Glutamatergic neuron (in vitro differentiated cells): ENCODE results near the gene MSMB. TPM values are rescaled to one million over a fixed set of nuclear protein-coding genes. Genes with fewer than 3 reads are reported as not detected.
"Not testable (repeated sequence)": the region's sequence is repeated elsewhere in the genome, so short reads cannot be mapped to it uniquely, and the experiment has no call there.

Source experiments
- DNase-seq: peaks from one replicate; pipeline ENCODE4 v3.0.0; 2022
- H3K27ac Mint-ChIP-seq: one replicate; pipeline ENCODE4 v1.8.0; 2020; ENCODE audit warnings: mild to moderate bottlenecking, mixed read lengths, inconsistent platforms; ENCODE audit not compliant: unreplicated experiment
- H3K27me3 Mint-ChIP-seq: one replicate; pipeline ENCODE4 v1.8.0; 2020; ENCODE audit warnings: mild to moderate bottlenecking, moderate library complexity, mixed read lengths, inconsistent platforms; ENCODE audit not compliant: unreplicated experiment
- H3K36me3 Mint-ChIP-seq: one replicate; pipeline ENCODE4 v1.8.0; 2020; ENCODE audit warnings: mild to moderate bottlenecking, mixed read lengths, inconsistent platforms; ENCODE audit not compliant: unreplicated experiment
- H3K4me1 Mint-ChIP-seq: one replicate; pipeline ENCODE4 v1.8.0; 2020; ENCODE audit warnings: mild to moderate bottlenecking, low read depth, mixed read lengths, inconsistent platforms; ENCODE audit not compliant: unreplicated experiment
- H3K4me3 Mint-ChIP-seq: one replicate; pipeline ENCODE4 v1.8.0; 2020; ENCODE audit warnings: mild to moderate bottlenecking, mixed read lengths, inconsistent platforms; ENCODE audit not compliant: unreplicated experiment
- H3K9me3 Mint-ChIP-seq: one replicate; pipeline ENCODE4 v1.8.0; 2020; ENCODE audit warnings: mild to moderate bottlenecking, moderate library complexity, mixed read lengths, inconsistent platforms; ENCODE audit not compliant: unreplicated experiment
- total RNA-seq: library from RNA; stranded (reverse); fragmentation: NEBNext Ultra II Directional; extraction: Animal tissue kit (Norgen Biotek cat#: 25700); gene quantifications from one replicate; pipeline ENCODE4 v1.2.1, GENCODE V29; 2021; ENCODE audit not compliant: unreplicated experiment
- TF ChIP-seq, protein P1 (sequence below): fragments of 200-600 bp; sonication (generic); IDR thresholded peaks from one replicate; pipeline ENCODE4 v1.5.0; 2021; ENCODE audit not compliant: partially characterized antibody, unreplicated experiment

Gene MSMB
- total RNA-seq, 1 donor from 2014 or later = not detected

DNA sequence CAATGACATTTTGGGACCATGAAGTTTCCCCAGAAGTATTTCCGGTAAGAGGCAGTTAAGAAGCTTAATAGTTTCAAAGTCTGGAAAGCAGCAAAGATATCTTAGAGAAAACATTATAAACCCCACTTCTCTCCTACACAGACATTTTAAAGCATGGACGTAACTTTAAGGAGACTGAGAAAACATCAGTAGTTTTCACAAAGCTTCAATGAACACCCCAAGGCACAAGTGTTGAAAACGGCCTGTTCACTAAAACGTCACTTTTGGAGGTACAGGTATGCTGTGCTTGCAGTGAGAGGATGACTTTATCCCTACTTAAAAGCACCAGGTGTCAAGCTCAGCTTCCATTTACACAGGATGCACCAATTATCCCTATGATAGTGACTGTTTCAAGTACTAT, 40.7 kb downstream of the MSMB start:
- TF ChIP-seq, protein P1, sequence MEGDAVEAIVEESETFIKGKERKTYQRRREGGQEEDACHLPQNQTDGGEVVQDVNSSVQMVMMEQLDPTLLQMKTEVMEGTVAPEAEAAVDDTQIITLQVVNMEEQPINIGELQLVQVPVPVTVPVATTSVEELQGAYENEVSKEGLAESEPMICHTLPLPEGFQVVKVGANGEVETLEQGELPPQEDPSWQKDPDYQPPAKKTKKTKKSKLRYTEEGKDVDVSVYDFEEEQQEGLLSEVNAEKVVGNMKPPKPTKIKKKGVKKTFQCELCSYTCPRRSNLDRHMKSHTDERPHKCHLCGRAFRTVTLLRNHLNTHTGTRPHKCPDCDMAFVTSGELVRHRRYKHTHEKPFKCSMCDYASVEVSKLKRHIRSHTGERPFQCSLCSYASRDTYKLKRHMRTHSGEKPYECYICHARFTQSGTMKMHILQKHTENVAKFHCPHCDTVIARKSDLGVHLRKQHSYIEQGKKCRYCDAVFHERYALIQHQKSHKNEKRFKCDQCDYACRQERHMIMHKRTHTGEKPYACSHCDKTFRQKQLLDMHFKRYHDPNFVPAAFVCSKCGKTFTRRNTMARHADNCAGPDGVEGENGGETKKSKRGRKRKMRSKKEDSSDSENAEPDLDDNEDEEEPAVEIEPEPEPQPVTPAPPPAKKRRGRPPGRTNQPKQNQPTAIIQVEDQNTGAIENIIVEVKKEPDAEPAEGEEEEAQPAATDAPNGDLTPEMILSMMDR = no peak
- no peak overlapping the region for H3K4me3 Mint-ChIP-seq
- no peak overlapping the region for H3K27ac Mint-ChIP-seq
- no peaks in the 10 kb centered on the region for H3K27me3 Mint-ChIP-seq
- H3K4me1 Mint-ChIP-seq = no peaks in the 10 kb centered on the region
- DNase-seq = no peak
- peaks cover 2% of the 10 kb centered on the region for H3K9me3 Mint-ChIP-seq
- peaks cover 15% of the 10 kb centered on the region for H3K36me3 Mint-ChIP-seq

DNA sequence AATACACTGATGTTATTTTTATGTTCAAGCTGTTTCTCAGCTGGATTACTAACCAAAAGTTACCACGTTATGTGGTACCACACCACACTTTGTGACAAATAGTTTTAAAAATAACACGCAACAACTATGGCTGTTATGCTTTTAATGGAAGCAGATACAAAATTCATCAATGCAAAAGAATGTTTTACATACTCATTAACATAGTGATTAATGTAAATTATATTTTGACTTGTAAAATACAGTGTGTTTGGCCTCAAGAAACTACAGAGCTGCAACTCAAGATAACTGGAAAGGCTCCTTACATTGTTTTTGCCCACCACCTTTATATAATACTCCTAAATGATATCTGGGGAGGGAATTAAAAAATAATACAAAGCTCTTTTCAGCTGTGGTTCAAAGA, 41.1 kb downstream of the MSMB start:
- no peaks in the 10 kb centered on the region for H3K4me1 Mint-ChIP-seq
- H3K36me3 Mint-ChIP-seq = peaks cover 15% of the 10 kb centered on the region
- TF ChIP-seq, protein P1 = no peak

DNA sequence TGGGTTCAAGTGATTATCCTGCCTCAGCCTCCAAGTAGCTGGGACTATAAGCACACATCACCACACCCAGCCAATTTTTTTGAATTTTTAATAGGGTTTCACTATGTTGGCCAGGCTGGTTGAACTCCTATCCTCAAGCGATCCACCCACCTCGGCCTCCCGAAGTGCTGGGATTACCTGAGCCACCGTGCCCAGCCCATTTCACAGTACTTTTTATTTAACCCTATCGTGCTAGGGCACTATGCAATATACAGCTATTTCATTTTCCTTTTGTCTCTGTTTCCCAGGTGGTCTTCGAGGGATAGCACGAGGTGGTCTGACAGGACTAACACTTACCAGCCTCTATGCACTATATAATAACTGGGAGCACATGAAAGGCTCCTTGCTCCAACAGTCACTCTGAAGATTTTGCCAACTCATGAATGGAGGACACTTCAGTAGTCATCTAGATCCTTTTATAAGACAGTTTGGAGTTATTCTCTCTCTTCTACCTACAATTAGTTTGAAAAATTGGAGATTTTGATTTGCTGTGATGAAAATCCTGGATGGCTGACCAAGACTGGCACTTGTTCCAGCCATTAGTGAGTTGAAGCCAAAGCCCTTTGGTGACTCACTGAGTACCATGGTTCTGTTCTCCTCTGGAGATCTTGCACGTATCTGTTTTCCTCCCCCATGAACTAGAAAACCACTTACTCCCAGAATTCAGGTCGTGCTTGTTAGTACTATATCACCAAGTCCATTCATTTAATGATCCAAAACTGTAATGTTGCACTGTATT, 43.0 kb downstream of the MSMB start:
- DNase-seq = no peak
- Mint-ChIP-seq H3K36me3 (peaks cover 17% of the 10 kb centered on the region), H3K27me3 (peaks cover 2% of the 10 kb centered on the region)

More for the DNA sequence above, 41.1 kb downstream of the MSMB start:
- no peak overlapping the region for H3K4me3 Mint-ChIP-seq
- no peak overlapping the region for H3K27ac Mint-ChIP-seq
- no peak for DNase-seq
- H3K27me3 Mint-ChIP-seq = no peaks in the 10 kb centered on the region
- peaks cover 2% of the 10 kb centered on the region for H3K9me3 Mint-ChIP-seq

DNA sequence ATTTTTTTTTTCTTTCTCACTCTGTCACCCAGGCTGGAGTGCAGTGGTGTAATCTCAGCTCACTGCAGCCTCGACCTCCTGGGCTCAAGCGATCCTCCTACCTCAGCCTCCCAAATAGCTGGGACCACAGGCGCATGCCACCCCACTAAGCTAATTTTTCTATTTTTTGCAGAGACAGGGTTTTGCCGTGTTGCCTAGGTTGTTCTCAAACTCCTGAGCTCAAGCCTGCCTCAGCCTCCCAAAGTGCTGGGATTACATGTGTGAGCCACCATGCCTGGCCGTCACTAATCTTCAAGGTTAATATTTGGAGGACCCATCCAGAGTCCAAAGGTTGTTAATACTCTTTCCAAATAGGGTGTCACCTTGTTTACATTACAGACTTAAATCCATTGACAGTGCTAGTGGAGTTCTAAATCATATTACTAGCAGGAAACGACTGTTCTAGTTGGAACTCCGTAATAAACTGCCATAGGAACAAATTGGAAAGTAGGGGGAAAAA, 43.8 kb downstream of the MSMB start:
- H3K4me3 Mint-ChIP-seq, H3K9me3 Mint-ChIP-seq, DNase-seq, H3K27ac Mint-ChIP-seq, H3K4me1 Mint-ChIP-seq, H3K27me3 Mint-ChIP-seq: not testable (repeated sequence)
- H3K36me3 Mint-ChIP-seq = peaks cover 14% of the 10 kb centered on the region

More for the DNA sequence above, 43.0 kb downstream of the MSMB start:
- TF ChIP-seq, protein P1 = no peak
- Mint-ChIP-seq H3K9me3 (peaks cover 2% of the 10 kb centered on the region), H3K27ac (no peak overlapping the region), H3K4me1 (no peaks in the 10 kb centered on the region), H3K4me3 (no peak overlapping the region)

DNA sequence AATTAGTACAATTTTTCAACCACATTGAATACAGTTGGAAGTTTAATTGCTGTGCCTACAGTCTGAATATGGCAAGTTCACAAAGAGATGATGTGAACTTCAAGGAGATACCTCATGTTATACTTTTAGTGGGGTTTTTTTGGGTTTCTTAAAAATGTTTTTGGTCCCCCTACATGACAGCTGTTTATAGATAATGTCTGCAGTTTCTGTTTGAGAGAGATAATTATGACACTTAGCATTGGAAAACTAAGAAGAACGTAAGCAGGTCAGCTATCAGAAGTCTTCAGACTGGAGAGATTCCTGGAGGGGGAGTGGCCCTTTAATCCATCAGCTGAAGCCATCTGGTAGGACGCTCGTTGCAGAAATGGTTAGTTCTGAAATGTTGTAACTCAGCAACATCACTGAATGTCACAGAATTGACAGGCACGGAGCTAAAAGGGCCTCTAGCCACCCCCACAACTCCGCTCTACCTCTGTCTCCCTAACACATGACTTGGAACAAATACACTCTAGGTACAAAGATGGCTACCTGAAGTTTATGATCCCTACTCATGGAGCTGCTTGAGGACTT, 44.8 kb downstream of the MSMB start:
- no peak for DNase-seq

More for the DNA sequence above, 44.8 kb downstream of the MSMB start:
- H3K36me3 Mint-ChIP-seq = peaks cover 14% of the 10 kb centered on the region
- no peaks in the 10 kb centered on the region for H3K4me1 Mint-ChIP-seq
- TF ChIP-seq, protein P1 = no peak
- H3K9me3 Mint-ChIP-seq = peaks cover 2% of the 10 kb centered on the region
- H3K27me3 Mint-ChIP-seq = peaks cover 2% of the 10 kb centered on the region
- H3K27ac Mint-ChIP-seq = no peak overlapping the region
- H3K4me3 Mint-ChIP-seq = no peak overlapping the region
